SH-SY5Y (cell line): ENCODE data around the gene EHMT1.

Source experiments
- GATA2 ChIP-seq: IDR thresholded peaks from 2 replicates; pipeline ENCODE4 v1.6.1; 2011; ENCODE audit warnings: mild to moderate bottlenecking, low read depth, low read length
- GATA3 ChIP-seq: IDR thresholded peaks from 2 replicates; pipeline ENCODE4 v1.6.1; 2011; ENCODE audit warnings: low read depth, mild to moderate bottlenecking, low read length, moderate library complexity

DNA sequence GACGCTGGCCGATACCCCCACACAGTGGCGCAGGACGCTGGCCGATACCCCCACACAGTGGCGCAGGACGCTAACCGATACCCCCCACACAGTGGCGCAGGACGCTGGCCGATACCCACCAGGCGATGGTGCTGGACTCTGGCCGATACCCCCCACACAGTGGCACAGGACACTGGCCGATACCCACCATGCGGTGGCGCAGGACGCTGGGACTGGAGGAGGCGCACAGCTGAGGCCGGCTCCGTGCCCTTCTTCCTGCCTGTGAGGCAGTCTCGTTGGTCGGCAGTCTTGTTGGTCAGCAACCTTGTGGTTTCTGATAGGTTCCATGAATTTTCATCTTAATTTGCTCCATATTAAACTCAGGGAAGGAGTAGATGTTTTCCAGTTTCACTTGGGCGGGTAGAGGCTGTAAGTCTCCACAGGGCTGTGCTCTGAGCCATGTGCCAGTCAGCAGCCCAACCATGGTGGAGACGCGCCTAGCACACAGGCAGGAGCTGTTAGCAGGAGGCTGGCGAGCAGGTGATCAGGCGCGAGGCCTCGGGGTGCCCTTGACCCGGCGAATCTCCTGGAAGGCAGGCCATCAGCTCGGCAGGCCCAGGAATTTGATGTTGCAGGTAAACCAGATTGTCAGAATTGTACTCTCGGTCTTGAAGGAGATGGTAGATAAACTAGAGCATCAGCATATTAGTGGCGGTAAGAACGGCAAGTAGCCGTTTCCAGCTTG is 75.6 kb downstream of the EHMT1 start:
- no peak for TF ChIP-seq GATA3
- no peak for TF ChIP-seq GATA2
